ENCODE results near the gene MCTP2. TPM values are rescaled to one million over a fixed set of nuclear protein-coding genes. Genes with fewer than 3 reads are reported as not detected.

Gene MCTP2
- total RNA-seq, 1 experiment from 2014 or later: 0.19 TPM

- CTCF ChIA-PET: no interaction called here
- no peak for TF ChIP-seq EZH2 (IDR thresholded peaks at IDR 0.05; ENCODE audit: borderline replicate concordance, low read depth, low read length, poor library complexity, severe bottlenecking)
Observed at GRCh38 chr15:94445566-94446160, 214.3 kb downstream of the MCTP2 start.

GRCh38 chr15:94446441-94446840 lies 215.1 kb downstream of the MCTP2 start:
- no peaks in the 10 kb centered on the region for H3K27me3 ChIP-seq (replicated peaks; ENCODE audit: insufficient read depth, low read depth, low read length, poor library complexity)
- H3K4me1 ChIP-seq (ENCODE audit: insufficient read depth, low read length, poor library complexity, severe bottlenecking): no peaks in the 10 kb centered on the region
- ChIA-PET POLR2A (ENCODE audit: low non-redundant PET) (no interaction called here), CTCF (no interaction called here)
- H3K27ac ChIP-seq (ENCODE audit: low read depth, low read length, poor library complexity, severe bottlenecking): no peak overlapping the region
- H3K4me3 ChIP-seq (ENCODE audit: low read depth, low read length, poor library complexity, severe bottlenecking): no peak overlapping the region
- H3K36me3 ChIP-seq (ENCODE audit: insufficient read depth, low read length, poor library complexity, severe bottlenecking): no peaks in the 10 kb centered on the region
- no peak for DNase-seq (ENCODE audit: low spot score)
- intact Hi-C loops (cut with micrococcal nuclease; ENCODE audit: unreplicated experiment): no loop called here
- TF ChIP-seq CTCF (conservative IDR thresholded peaks at IDR 0.05; ENCODE audit: low read depth, low read length) (no peak), EZH2 (IDR thresholded peaks at IDR 0.05; ENCODE audit: borderline replicate concordance, low read depth, low read length, poor library complexity, severe bottlenecking) (no peak)
- BruUV-seq (replicated peaks): no TSS peak
- H3K9me3 ChIP-seq (ENCODE audit: low read depth, low read length, poor library complexity, severe bottlenecking): no peaks in the 10 kb centered on the region

More at GRCh38 chr15:94445566-94446160, 214.3 kb downstream of the MCTP2 start:
- no peak for DNase-seq (ENCODE audit: low spot score)
- POLR2A ChIA-PET (ENCODE audit: low non-redundant PET): no interaction called here
- no TSS peak for BruUV-seq (replicated peaks)
- Histone ChIP-seq H3K36me3 (ENCODE audit: insufficient read depth, low read length, poor library complexity, severe bottlenecking) (no peaks in the 10 kb centered on the region), H3K27ac (ENCODE audit: low read depth, low read length, poor library complexity, severe bottlenecking) (no peak overlapping the region), H3K9me3 (ENCODE audit: low read depth, low read length, poor library complexity, severe bottlenecking) (no peaks in the 10 kb centered on the region), H3K4me3 (ENCODE audit: low read depth, low read length, poor library complexity, severe bottlenecking) (no peak overlapping the region), H3K27me3 (replicated peaks; ENCODE audit: insufficient read depth, low read depth, low read length, poor library complexity) (no peaks in the 10 kb centered on the region), H3K4me1 (ENCODE audit: insufficient read depth, low read length, poor library complexity, severe bottlenecking) (no peaks in the 10 kb centered on the region)
- intact Hi-C loops (cut with micrococcal nuclease; ENCODE audit: unreplicated experiment): no loop called here

GRCh38 chr15:94451466-94451865 lies 220.1 kb downstream of the MCTP2 start:
- Histone ChIP-seq H3K4me1 (ENCODE audit: insufficient read depth, low read length, poor library complexity, severe bottlenecking) (no peaks in the 10 kb centered on the region), H3K27me3 (replicated peaks; ENCODE audit: insufficient read depth, low read depth, low read length, poor library complexity) (no peaks in the 10 kb centered on the region), H3K9me3 (ENCODE audit: low read depth, low read length, poor library complexity, severe bottlenecking) (no peaks in the 10 kb centered on the region), H3K27ac (ENCODE audit: low read depth, low read length, poor library complexity, severe bottlenecking) (no peak overlapping the region), H3K4me3 (ENCODE audit: low read depth, low read length, poor library complexity, severe bottlenecking) (no peak overlapping the region), H3K36me3 (ENCODE audit: insufficient read depth, low read length, poor library complexity, severe bottlenecking) (no peaks in the 10 kb centered on the region)
- no TSS peak for BruUV-seq (replicated peaks)
- DNase-seq (ENCODE audit: low spot score): no peak
- TF ChIP-seq EZH2 (IDR thresholded peaks at IDR 0.05; ENCODE audit: borderline replicate concordance, low read depth, low read length, poor library complexity, severe bottlenecking) (no peak), CTCF (conservative IDR thresholded peaks at IDR 0.05; ENCODE audit: low read depth, low read length) (no peak)
- ChIA-PET POLR2A (ENCODE audit: low non-redundant PET) (no interaction called here), CTCF (no interaction called here)
- intact Hi-C loops (cut with micrococcal nuclease; ENCODE audit: unreplicated experiment): no loop called here
